Right ventricle myocardium inferior (tissue), 1 donor: ENCODE data around the gene EFHC1. TPM values are rescaled to one million over a fixed set of nuclear protein-coding genes. Genes with fewer than 3 reads are reported as not detected.
"Not testable (repeated sequence)": the region's sequence is repeated elsewhere in the genome, so short reads cannot be mapped to it uniquely, and the experiment has no call there.

Experiments
- ATAC-seq: fragments of 200-7000 bp; cut with Tn5 transposase; one replicate; pipeline ENCODE4 v1.9.1; 2020; ENCODE audit warnings: mild to moderate bottlenecking, moderate library complexity
- DNase-seq: peaks from one replicate; pipeline ENCODE4 v3.0.0; 2021; ENCODE audit errors: missing footprints
- intact Hi-C: fragments of 100-400 bp; cut with DNase I; formaldehyde crosslinking; loops from one replicate; pipeline ENCODE4 v1.11.0; 2022
- long read RNA-seq: library from polyadenylated mRNA; unstranded; transcript quantifications from one replicate; pipeline ENCODE4 v2.0.0, GENCODE V29; 2021
- total RNA-seq: library from RNA; stranded (reverse); fragmentation: NEBNext Ultra II Directional; extraction: Animal tissue kit (Norgen Biotek cat#: 25700); gene quantifications from one replicate; pipeline ENCODE4 v1.2.1, GENCODE V29; 2021
- donor health status: DM: no; HTN: yes; CAD: no; lungs with severe emphysema.

EFHC1 gene, protein sequence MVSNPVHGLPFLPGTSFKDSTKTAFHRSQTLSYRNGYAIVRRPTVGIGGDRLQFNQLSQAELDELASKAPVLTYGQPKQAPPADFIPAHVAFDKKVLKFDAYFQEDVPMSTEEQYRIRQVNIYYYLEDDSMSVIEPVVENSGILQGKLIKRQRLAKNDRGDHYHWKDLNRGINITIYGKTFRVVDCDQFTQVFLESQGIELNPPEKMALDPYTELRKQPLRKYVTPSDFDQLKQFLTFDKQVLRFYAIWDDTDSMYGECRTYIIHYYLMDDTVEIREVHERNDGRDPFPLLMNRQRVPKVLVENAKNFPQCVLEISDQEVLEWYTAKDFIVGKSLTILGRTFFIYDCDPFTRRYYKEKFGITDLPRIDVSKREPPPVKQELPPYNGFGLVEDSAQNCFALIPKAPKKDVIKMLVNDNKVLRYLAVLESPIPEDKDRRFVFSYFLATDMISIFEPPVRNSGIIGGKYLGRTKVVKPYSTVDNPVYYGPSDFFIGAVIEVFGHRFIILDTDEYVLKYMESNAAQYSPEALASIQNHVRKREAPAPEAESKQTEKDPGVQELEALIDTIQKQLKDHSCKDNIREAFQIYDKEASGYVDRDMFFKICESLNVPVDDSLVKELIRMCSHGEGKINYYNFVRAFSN
- total RNA-seq, result 4.8 TPM
- long read RNA-seq, full-length matches to known transcripts, result 4 of 4 reads
- long read RNA-seq, partial matches to known transcripts, result 0 of 4 reads
- long read RNA-seq, other reads (novel, unspliced or antisense), result 0 of 4 reads

DNA sequence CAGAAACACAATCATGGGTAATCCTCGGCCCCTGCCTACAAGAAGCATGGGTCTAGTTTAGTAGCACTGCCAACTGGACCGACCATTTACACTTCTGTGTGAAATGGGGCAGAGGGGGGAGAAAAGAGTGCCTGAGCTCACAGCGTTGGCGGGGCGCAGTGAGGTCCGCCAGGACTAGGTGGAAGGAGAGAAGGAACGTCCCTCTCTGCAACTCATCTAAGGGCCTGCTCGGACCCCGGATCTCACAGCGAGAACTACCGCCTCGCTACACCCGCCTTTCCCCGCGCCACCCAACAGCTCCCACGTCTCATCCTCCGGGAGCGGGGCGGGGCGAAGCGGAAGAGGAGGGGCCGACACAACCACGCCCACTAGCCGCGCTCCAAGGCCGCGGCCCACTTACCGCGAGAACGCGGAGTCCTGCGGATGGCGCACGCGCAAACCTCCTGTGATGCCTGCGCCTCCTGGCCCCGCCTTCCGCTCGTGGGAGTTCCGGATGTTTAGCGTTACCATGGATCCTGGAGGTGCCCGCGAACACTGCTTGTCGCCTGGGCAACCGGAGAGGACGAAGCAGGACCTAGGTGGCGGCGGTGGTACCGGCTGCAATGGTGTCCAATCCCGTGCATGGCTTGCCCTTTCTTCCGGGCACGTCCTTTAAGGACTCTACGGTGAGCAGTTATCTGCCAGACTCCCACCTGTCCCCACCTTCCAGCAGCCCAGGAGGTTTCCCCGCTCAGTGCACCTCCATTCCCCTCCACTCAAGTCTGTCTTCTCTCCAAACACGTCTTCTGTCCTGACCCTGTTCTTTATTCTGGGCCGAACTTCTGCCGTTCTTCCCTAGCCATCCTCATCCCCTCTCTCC, at the start of gene EFHC1:
Gene EFHC1, plus strand, starts transcription at position 534 of the 859 bp plus-strand sequence. Its CDS starts 69 bp downstream, at position 603.
- peak; percentile 99 for DNase-seq
- intact Hi-C loops, result loop anchor here (1.0 kb wide), 1 partner anchor 79 kb away; no protein-coding TSS in a partner anchor
- ATAC-seq, result peak; percentile 98

DNA sequence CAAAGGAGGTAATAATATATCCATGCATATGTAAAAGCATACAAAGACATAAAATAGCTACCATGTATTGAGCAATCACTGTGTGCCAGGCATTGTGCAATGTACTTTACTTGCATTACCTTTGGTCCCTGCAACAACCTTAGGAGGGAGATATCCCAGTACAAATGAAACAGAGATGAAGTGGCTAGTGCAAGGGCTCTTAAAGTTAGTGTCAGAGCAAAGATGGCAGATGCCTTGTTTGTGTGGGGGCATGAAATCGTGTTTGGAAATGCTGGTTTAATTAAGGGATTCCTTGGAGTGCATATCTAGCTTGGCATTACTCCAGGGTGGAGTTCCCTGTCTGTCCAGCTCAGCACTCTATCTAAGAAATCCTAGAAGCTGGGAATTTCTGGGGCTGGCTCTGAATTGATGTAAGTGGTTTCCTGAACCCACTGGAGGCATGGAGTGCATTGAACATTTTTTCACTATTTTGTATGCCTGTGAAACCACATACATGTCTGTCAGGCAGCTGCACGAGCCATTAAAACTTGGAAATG, 48.4 kb upstream of the EFHC1 start:
- intact Hi-C loops, result no loop called here
- DNase-seq, result no peak
- no peak for ATAC-seq

DNA sequence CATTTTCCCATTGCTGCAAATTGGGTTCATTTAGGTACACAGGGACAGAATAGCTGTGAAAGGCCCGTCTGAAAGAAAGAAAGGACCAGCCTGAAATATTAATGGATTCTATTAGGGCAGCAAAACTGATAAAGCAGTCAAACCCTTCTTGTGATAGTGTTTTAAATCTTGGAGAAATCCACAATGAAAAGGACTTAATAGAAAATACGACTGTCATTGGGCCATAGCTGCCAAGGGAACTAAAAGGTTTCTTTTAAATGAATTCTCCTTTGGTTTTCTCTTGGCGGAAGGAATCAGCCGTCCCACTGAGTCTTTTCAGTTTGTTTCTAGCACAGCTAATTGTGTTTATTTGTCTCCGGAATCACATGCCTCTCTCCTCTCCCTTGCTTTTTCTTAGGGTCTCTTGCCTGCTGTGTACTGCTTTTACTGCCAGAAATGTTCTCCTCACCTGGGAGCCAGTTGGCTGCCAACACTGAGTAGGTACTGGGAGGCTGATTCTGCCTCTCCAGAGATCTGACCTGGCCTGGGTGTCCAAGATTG, 46.9 kb upstream of the EFHC1 start:
- intact Hi-C loops, result no loop called here
- DNase-seq (no peak), ATAC-seq (no peak)

DNA sequence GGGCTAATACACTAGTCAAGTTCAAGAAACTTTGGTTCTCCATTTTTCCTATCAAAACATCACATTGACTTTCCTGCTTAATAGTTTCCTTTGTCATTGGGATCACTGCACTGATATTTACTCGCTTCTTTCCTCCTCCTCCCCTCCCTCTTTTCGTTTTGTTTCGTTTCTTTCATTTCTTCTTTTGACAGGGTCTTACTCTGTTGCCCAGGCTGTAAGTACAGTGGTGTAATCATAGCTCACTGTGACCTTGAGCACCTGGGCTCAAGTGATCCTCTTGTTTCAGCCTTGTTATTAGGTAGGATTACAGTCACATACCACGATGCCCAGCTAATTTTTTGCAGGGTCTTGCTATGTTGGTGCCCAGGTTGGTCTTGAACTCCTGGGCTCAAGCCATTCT, 45.9 kb upstream of the EFHC1 start:
- intact Hi-C loops, result no loop called here
- no peak for DNase-seq
- no peak for ATAC-seq

DNA sequence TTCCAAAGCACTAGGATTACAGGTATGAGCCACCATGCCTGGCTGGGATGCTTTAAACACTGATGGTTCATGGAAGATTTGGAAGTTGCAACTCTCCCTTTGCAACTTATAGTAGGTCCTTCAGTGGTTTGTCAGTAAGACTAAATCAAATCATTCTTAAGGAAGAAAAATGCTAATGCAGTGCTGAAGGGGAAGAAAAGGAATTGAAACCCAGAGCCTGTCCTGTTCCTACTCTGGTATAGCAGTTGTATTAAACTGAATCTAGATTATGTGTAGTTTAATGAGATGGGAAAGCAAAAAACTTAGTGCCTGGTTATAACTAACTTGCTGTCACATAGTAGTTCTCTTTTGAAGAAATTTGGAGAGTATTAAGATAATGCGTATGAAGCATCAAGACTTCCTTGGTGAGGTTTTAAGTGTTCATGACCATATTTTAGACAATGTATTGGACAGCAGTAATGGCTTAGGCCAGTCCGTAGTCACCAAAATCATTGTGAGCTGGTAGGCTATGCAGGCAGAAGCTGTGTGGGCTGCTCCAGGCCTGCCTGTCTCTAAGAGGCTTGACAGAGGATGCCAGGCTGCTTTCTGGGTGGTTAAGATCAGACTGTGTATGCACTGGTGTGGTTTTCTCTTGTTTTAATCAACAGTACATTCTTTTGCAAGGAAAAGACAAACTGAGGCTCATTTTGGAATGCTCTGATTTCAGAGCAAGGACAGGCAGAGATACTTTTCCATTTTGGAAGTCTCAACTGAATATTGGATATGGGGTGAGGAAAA, 44.2 kb upstream of the EFHC1 start:
- DNase-seq (no peak), ATAC-seq (no peak)
- intact Hi-C loops, result no loop called here

DNA sequence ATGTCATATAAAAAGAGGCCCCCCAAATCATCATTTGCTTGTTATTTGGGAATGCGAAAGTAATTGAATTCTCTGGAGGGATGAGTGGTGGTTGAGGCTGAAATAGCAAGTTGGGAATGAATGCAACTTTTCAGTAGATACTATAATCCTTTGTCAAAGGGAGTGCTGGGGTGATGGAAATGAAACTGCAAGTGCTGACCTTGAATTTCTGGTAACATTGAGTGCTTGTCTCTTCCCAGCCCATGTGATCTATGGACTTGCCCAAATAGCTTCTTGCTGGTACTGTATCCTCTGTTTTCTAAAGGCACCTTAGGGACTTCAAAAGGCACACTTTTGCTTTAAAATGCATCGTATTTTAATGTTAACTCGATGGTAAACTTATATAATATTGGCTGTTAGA, 43.4 kb upstream of the EFHC1 start:
- intact Hi-C loops, result no loop called here
- DNase-seq, result no peak
- ATAC-seq, result peak; percentile 28

DNA sequence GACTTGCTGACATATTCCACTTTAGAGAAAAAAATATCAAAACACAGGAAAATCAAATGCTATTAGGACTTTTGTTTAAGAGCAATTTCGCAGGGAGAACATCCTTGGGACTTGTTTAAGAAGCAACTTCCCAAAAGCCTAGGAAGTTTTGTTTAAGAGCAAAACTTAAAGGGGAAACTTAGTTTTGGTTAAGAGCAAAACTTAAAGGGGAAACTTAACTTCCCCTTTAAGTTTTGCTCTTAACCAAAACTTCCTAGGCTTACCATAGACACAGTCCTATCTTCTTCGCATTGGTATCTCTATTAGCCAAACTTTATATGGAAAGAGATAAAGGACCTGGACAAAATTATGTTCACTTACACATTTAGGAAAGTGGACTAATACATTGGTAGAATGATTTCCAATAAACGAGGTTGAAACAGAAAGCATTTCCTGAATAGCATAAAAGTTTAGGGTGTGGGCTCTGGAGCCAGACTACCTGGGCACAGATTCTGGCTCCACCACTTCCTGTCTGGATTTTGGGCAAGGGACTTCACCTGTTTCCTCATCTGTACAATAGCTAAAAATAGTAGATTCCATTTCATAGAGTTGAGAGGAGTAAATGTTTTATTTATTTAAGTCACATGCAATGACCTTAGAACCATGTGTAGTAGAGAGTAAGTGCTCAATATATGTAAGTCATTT, 42.5 kb upstream of the EFHC1 start:
- no peak for DNase-seq
- no peak for ATAC-seq
- intact Hi-C loops, result no loop called here

DNA sequence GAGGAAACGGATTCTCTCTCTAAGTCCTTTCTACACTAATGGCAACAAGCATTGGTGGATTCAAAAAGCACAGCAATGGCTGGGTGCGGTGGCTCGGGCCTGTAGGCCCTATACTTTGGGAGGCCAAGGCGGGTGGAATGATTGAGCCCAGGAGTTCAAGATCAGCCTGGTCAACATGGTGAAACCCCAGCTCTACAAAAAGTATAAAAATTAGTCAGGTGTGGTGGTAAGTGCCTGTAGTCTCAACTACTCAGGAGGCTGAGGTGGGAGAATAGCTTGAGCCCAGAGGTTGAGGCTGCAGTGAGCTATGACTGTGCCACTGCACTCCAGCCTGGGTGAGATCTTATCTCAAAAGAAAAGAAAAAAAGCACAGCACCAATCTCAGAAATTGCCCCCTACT, 38.9 kb upstream of the EFHC1 start:
- no peak for DNase-seq
- no peak for ATAC-seq
- intact Hi-C loops, result no loop called here

DNA sequence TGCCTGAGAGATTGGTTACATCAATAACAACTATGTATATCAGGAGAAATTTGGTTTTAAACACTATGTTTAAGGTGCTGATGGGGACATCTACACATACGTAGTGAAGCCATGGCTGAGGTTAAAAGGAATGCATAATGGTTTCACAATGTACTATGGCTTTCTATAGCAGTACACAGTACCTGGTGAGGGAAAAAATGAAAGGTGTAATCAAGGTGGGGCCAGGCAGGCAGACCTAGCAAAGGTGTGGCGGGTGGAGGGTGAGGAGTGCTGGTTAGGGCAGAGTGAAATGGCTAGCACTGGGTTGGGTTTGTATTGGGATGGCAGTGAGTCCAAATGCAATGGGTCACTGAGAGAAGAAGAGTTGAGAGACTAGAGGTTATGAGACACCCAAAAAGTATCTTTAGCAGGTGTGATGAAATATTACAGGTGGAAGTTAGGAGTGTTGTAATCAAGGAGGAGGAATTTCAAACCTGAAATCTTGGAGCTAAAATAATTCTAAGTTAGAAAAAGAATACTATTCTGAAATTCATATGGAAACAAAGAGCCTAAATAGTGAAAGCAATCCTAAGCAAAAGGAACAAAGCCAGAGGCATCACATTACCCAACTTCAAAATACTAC, 35.9 kb upstream of the EFHC1 start:
- intact Hi-C loops, result no loop called here
- no peak for ATAC-seq
- no peak for DNase-seq

DNA sequence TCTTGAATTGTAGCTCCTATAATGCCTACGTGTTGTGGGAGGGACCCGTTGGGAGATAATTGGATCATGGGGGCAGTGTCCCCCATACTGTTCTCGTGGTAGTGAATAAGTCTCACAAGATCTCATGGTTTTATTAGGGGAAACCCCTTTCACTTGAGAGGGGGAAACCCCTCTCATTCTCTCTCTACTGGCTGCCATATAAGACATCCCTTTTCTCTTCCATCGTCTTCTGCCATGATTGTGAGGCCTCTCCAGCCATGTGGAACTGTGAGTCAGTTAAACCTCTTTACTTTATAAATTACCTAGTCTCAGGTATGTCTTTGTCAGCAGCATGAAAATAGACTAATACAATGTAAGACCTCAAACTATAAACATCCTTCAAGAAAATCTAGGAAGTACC, 35.1 kb upstream of the EFHC1 start:
- ATAC-seq (no peak), DNase-seq (no peak)
- intact Hi-C loops, result no loop called here

DNA sequence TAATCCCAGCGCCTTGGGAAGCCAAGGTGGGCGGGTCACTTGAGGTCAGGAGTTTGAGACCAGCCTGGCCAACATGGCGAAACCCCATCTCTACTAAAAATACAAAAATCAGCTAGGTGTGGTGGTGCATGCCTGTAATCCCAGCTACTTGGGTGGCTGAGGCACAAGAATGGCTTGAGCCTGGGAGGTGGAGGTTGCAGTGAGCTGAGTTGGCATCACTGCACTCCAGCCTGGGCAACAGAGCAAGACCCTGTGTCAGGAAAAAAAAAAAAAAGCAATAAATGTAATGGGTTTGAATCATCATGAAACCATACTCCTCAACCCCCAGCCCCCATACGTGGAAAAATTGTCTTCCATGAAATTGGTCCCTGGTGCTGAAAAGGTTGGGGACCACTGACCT, 32.0 kb upstream of the EFHC1 start:
- intact Hi-C loops, ATAC-seq, DNase-seq: not testable (repeated sequence)

DNA sequence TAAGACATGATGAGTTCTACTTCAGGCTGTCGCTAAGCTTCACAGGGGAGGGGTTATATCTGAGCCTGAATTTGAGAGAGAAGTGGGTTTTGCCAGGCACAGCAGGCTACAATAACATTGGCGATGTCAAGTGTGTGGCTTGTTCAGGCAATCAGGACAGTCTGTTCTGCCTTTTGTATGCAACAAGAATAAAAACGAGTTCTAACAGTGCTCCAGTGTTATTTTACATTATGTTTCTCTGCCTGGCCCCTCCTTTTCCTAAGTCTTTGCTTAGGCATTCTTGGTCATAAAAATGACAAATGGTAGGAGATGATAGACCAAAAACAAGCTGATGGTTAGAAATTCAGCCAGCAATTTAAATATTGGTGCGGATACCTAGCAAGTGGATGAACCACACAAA, 31.4 kb upstream of the EFHC1 start:
- ATAC-seq, result no peak
- intact Hi-C loops, result no loop called here

DNA sequence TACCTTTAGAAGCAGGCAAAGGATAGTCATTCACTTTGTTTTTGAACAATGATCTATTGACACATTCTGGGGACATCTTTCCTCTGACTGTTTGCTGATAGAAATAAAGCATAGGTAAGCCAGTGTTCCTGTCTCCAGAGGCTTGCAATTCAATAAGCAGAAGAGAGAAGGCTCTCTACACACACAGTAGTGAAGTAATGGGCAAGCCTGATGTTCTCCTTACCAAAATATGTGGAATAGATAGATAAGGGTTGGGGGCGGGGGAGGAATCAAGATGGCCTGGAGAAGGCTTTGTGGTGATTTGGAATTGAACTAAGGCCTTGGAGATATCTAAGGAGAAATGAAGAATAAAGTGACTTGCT, 30.9 kb upstream of the EFHC1 start:
- ATAC-seq (no peak), DNase-seq (no peak)
- intact Hi-C loops, result no loop called here

More for the DNA sequence above, 31.4 kb upstream of the EFHC1 start:
- DNase-seq, result no peak

DNA sequence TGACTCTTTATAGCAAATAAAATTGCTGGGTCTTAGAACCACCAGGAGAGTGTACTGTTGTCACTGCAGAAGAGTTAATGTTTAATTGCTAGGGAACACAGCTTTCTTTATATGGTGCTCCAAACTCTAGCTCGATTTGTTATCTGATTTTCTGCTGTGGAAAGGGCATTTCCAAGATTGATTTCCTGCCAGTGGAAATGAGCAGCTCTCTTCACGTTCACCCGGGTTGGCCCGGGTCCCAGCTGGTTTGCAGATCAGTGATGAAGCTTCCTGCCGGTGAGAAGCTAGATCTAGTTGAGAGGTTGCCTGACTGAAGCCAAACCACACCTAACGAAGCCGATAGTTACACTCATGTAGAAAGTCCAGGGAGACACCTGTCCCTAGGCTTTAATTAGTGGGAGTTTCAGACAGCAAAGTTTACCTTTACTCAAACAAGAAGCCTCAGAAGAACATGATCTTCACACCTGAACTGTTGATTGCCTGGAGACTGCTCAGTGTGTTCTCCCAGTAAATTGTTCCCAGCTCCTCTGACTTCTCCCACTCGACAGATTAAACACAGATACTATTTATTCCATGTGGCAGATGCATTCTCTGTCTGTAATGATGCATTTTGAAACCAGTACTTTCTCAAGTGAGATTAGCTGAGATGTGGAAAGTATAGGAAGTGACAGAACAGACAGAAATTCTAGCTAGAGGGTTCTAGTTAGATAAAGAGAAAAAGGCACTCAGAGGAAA, 30.3 kb upstream of the EFHC1 start:
- intact Hi-C loops, result no loop called here
- ATAC-seq (no peak), DNase-seq (no peak)

DNA sequence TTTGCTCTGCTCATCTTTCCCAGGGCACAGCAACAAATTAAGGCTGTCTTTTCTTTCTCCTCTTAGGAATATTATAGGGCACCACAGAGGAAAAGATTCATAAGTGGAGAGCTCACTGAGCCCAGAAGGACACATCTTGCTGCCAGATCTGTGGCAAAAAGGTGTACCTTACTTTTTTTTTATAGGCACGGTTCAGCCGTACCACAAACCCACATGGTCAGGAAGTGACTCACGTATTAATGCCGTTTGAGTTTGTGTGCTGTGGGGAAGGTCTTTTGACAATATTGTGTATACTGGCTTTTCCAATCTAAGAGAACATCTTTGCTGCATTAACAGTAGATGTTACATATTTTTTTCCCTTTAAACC, 29.8 kb upstream of the EFHC1 start:
- no peak for ATAC-seq
- intact Hi-C loops, result no loop called here
- no peak for DNase-seq

DNA sequence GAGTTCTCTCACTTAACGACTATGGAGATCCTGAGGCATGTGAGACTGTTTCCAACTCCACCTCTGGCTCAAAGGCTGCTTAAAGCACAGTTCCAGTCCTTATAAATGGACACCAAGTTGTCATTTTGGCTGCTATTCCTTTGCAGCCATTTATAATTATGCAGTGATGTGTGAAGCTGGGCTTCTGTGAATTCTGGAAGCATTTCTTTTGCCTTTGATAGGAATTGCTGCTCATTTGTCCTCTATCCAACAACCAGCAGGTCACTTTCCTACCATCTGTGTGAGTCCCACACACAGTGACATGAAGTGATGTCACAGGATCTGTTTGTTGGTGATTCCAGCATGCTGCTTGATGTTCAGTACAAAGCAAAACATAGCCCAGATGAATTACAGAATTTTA, 28.5 kb upstream of the EFHC1 start:
- ATAC-seq, result no peak
- intact Hi-C loops, result no loop called here
- DNase-seq, result no peak

DNA sequence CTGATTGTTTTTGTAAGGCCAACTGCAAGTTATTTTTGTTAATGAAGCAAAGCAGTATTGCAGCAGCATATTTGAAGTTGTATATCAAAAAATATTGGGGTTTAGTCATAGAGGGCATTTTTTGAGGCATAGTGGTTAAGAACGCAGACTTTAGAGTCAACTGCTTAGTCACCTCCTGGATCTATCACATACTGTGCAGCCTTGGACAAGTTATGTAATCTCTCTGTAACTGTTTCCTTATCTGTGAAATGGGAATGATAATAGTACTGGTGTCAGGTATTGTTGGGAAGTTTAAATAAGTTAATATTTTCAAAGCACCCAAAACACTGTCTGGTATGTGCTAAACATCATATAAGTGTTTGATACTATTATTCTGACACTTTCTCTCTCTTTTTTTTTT, 27.2 kb upstream of the EFHC1 start:
- intact Hi-C loops, result no loop called here
- no peak for DNase-seq
- ATAC-seq, result no peak
